Amygdala (tissue), 56 donors: ENCODE data around the gene FGD5.

Experiments
- DNase-seq, 56 donors: peaks; one replicate each; lab custom pipeline; 2025; lab: John Stamatoyannopoulos, UW

Gene FGD5

GRCh38 chr3:14845826-14846225 lies 27.1 kb downstream of the FGD5 start:
- no peak for DNase-seq

- DNase-seq, result peak in 3 of 56 donors; percentile 10 to 26 (median 22)
Measured at GRCh38 chr3:14846226-14846880, 27.6 kb downstream of the FGD5 start.

- DNase-seq, result no peak
Measured at GRCh38 chr3:14847613-14848541, 29.1 kb downstream of the FGD5 start.

- no peak for DNase-seq
Measured at GRCh38 chr3:14848906-14849305, 30.1 kb downstream of the FGD5 start.

GRCh38 chr3:14849638-14850230 lies 31.0 kb downstream of the FGD5 start:
- no peak for DNase-seq

GRCh38 chr3:14852058-14852594 lies 33.4 kb downstream of the FGD5 start:
- no peak for DNase-seq

- no peak for DNase-seq
Measured at GRCh38 chr3:14852717-14853116, 34.0 kb downstream of the FGD5 start.

GRCh38 chr3:14853271-14853951 lies 34.6 kb downstream of the FGD5 start:
- no peak for DNase-seq

GRCh38 chr3:14857506-14857905 lies 38.7 kb downstream of the FGD5 start:
- no peak for DNase-seq

- DNase-seq, result no peak
Measured at GRCh38 chr3:14858105-14858504, 39.3 kb downstream of the FGD5 start.

GRCh38 chr3:14859880-14860279 lies 41.1 kb downstream of the FGD5 start:
- DNase-seq, result no peak

- no peak for DNase-seq
Measured at GRCh38 chr3:14861031-14861430, 42.3 kb downstream of the FGD5 start.

- DNase-seq, result no peak
Measured at GRCh38 chr3:14861446-14862302, 42.9 kb downstream of the FGD5 start.

GRCh38 chr3:14862303-14862660 lies 43.5 kb downstream of the FGD5 start:
- DNase-seq, result no peak

- DNase-seq, result no peak
Measured at GRCh38 chr3:14862661-14863230, 44.0 kb downstream of the FGD5 start.

GRCh38 chr3:14863333-14864100 lies 44.8 kb downstream of the FGD5 start:
- peak in 2 of 56 donors; percentile 9 to 11 for DNase-seq

- no peak for DNase-seq
Measured at GRCh38 chr3:14864131-14864530, 45.4 kb downstream of the FGD5 start.

- DNase-seq, result no peak
Measured at GRCh38 chr3:14866627-14867026, 47.9 kb downstream of the FGD5 start.
